Tibial artery (tissue), 4 donors: ENCODE results near the gene KEL.

Source experiments
- DNase-seq, 2 donors: peaks; one replicate each; pipeline ENCODE4 v3.0.0-alpha.2; 2019
- H3K27ac ChIP-seq, 2 donors: fragments of 200-600 bp; sonication (generic) in 1 of 2; 1 replicate in 1 of 2; 2 replicates in 1 of 2; pipeline ENCODE4 v1.5.1; 2018 to 2019; ENCODE audit warnings: mild to moderate bottlenecking in 1 of 2
- H3K27me3 ChIP-seq, 2 donors: fragments of 200-600 bp; sonication (generic) in 1 of 2; one replicate each; pipeline versions ENCODE4 v1.5.1 to v1.6.0; 2016 to 2019
- H3K36me3 ChIP-seq, 3 donors: fragments of 200-600 bp; sonication (generic) in 2 of 3; one replicate each; pipeline ENCODE4 v1.5.1; 2016 to 2019; ENCODE audit warnings: mild to moderate bottlenecking in 2 of 3
- H3K4me1 ChIP-seq, 4 donors: fragments of 200-600 bp; sonication (generic) in 2 of 4; 1 replicate in 3 of 4; 2 replicates in 1 of 4; pipeline ENCODE4 v1.5.1; 2016 to 2019
- H3K4me3 ChIP-seq, 2 donors: fragments of 200-600 bp; sonication (generic) in 1 of 2; 1 replicate in 1 of 2; 2 replicates in 1 of 2; pipeline ENCODE4 v1.5.1; 2018 to 2019; ENCODE audit warnings: mild to moderate bottlenecking in 2 of 2
- H3K9me3 ChIP-seq, 3 donors: fragments of 200-600 bp; sonication (generic) in 1 of 3; one replicate each; pipeline ENCODE4 v1.5.1; 2016 to 2019
- CTCF ChIP-seq, 2 experiments: fragments of 200-600 bp in 1 of 2; fragments of 450-650 bp in 1 of 2; IDR thresholded peaks; one replicate each; pipeline ENCODE4 v1.5.1; 2017 to 2019; ENCODE audit warnings: antibody characterized with exemption in 2 of 2, mild to moderate bottlenecking in 1 of 2, moderate library complexity in 1 of 2
- intact Hi-C: fragments of 100-400 bp; cut with DNase I; formaldehyde crosslinking; loops from one replicate; pipeline ENCODE4 v1.15.0; 2023; ENCODE audit warnings: low total_unique reads

KEL gene

GRCh38 chr7:142961973-142962926 lies at the start of gene KEL:
Gene KEL, minus strand, starts transcription at chr7:142962363. Its CDS starts 157 bp downstream, at chr7:142962206.
- Histone ChIP-seq H3K4me1 (no peaks in the 10 kb centered on the region), H3K9me3 (no peaks in the 10 kb centered on the region), H3K4me3 (no peak within 1 kb of the TSS), H3K27me3 (no peaks in the 10 kb centered on the region), H3K27ac (no peak within 1 kb of the TSS), H3K36me3 (no peaks in the 10 kb centered on the region)
- DNase-seq, result no peak
- no peak for TF ChIP-seq CTCF (IDR thresholded peaks at IDR 0.05)
- intact Hi-C loops, result no loop called here

GRCh38 chr7:143008007-143008901 lies 46.1 kb upstream of the KEL start:
- H3K27ac ChIP-seq, result no peak overlapping the region
- intact Hi-C loops, result loop anchor here (5.0 kb wide), 1 partner anchor 204 kb away; no protein-coding TSS in a partner anchor
- H3K36me3 ChIP-seq, result no peaks in the 10 kb centered on the region
- peak; percentile 91 to 94 for TF ChIP-seq CTCF (IDR thresholded peaks at IDR 0.05)
- H3K27me3 ChIP-seq, result peaks cover 0 to 4% of the 10 kb centered on the region in 2 donors
- peaks cover 0 to 2% (median under 1%) of the 10 kb centered on the region in 4 donors for H3K4me1 ChIP-seq
- no peaks in the 10 kb centered on the region for H3K9me3 ChIP-seq
- H3K4me3 ChIP-seq, result no peak overlapping the region
- peak; percentile 73 to 84 for DNase-seq

GRCh38 chr7:143005632-143006260 lies 43.6 kb upstream of the KEL start:
- Histone ChIP-seq H3K9me3 (no peaks in the 10 kb centered on the region), H3K4me1 (peaks cover 0 to 4% (median 0%) of the 10 kb centered on the region in 4 donors), H3K4me3 (no peak overlapping the region), H3K36me3 (no peaks in the 10 kb centered on the region), H3K27me3 (peaks cover 0 to 4% of the 10 kb centered on the region in 2 donors), H3K27ac (no peak overlapping the region)
- TF ChIP-seq CTCF (IDR thresholded peaks at IDR 0.05), result no peak
- intact Hi-C loops, result loop anchor here (5.0 kb wide), 1 partner anchor 207 kb away; no protein-coding TSS in a partner anchor
- no peak for DNase-seq

GRCh38 chr7:143003393-143004051 lies 41.4 kb upstream of the KEL start:
- H3K9me3 ChIP-seq, result no peaks in the 10 kb centered on the region
- peak; percentile 63 to 71 for TF ChIP-seq CTCF (IDR thresholded peaks at IDR 0.05)
- no peak for DNase-seq
- no peaks in the 10 kb centered on the region for H3K36me3 ChIP-seq
- peak overlapping the region in 1 of 2 donors; percentile 18 for H3K4me3 ChIP-seq
- H3K27me3 ChIP-seq, result peaks cover 0 to 4% of the 10 kb centered on the region in 2 donors
- no peak overlapping the region for H3K27ac ChIP-seq
- intact Hi-C loops, result loop anchor here (2.0 kb wide), 1 partner anchor 149 kb away; the partner anchor contains the start of gene EPHB6
- H3K4me1 ChIP-seq, result peaks cover 0 to 4% (median 0%) of the 10 kb centered on the region in 4 donors
